Gastrocnemius medialis (tissue), 4 donors: ENCODE measurements around the gene KLC4. TPM values are rescaled to one million over a fixed set of nuclear protein-coding genes. Genes with fewer than 3 reads are reported as not detected.
A peak's percentile ranks its signal among the peaks of the same experiment; 100 is the strongest.

Experiments used
- ATAC-seq, 2 donors: fragments of 150-250 bp; one replicate each; pipeline ENCODE4 v1.9.1; 2016
- DNase-seq, 2 donors: peaks; one replicate each; pipeline ENCODE4 v3.0.0-alpha.2; 2019
- H3K27ac ChIP-seq, 4 donors: fragments of 200-600 bp; sonication (generic); 1 replicate in 1 of 4; 2 replicates in 3 of 4; pipeline ENCODE4 v1.5.1; 2016 to 2018; ENCODE audit warnings: mild to moderate bottlenecking in 2 of 4, moderate library complexity in 1 of 4
- H3K27me3 ChIP-seq, 3 donors: fragments of 200-600 bp; sonication (generic) in 2 of 3; 1 replicate in 1 of 3; 2 replicates in 2 of 3; pipeline versions ENCODE4 v1.5.1 to v1.6.0; 2016 to 2019; ENCODE audit warnings: mild to moderate bottlenecking in 1 of 3, moderate library complexity in 1 of 3
- H3K36me3 ChIP-seq, 2 donors: fragments of 200-600 bp; sonication (generic) in 1 of 2; one replicate each; pipeline ENCODE4 v1.5.1; 2017 to 2018
- H3K4me1 ChIP-seq, 2 donors: fragments of 200-600 bp; sonication (generic) in 1 of 2; one replicate each; pipeline ENCODE4 v1.5.1; 2016 to 2017; ENCODE audit warnings: mild to moderate bottlenecking in 2 of 2
- H3K4me3 ChIP-seq, 4 donors: fragments of 200-600 bp; sonication (generic) in 3 of 4; 1 replicate in 1 of 4; 2 replicates in 3 of 4; pipeline ENCODE4 v1.5.1; 2016 to 2019; ENCODE audit warnings: mild to moderate bottlenecking in 2 of 4
- H3K9me3 ChIP-seq, 3 donors: fragments of 200-600 bp; sonication (generic) in 2 of 3; 1 replicate in 1 of 3; 2 replicates in 2 of 3; pipeline ENCODE4 v1.5.1; 2016 to 2019
- CTCF ChIP-seq, 5 experiments: fragments of 450-650 bp in 3 of 5; fragments of 200-600 bp in 2 of 5; sonication (generic) in 2 of 5; IDR thresholded peaks in 4 of 5; conservative IDR thresholded peaks in 1 of 5; 1 replicate in 4 of 5; 2 replicates in 1 of 5; pipeline ENCODE4 v1.5.1; 2016 to 2019; ENCODE audit warnings: antibody characterized with exemption in 5 of 5, mild to moderate bottlenecking in 3 of 5, moderate library complexity in 3 of 5
- POLR2A ChIP-seq, 2 donors: fragments of 450-650 bp; IDR thresholded peaks; one replicate each; pipeline ENCODE4 v1.6.1; 2017; ENCODE audit warnings: antibody characterized with exemption in 2 of 2, mild to moderate bottlenecking in 2 of 2, moderate library complexity in 2 of 2
- in situ Hi-C, 4 donors: fragments of 200-750 bp; cut with MboI; loops; one replicate each; pipeline versions ENCODE4 v1.15.0 to v1.8.0; 2017; ENCODE audit warnings: low sequenced_read_pairs in 4 of 4
- intact Hi-C: fragments of 100-400 bp; cut with DNase I; formaldehyde crosslinking; loops from one replicate; pipeline ENCODE4 v1.15.1; 2023; ENCODE audit warnings: low total_unique reads
- total RNA-seq, 4 donors: library from RNA; depleted of rRNA; stranded (reverse); fragments of >200 nt; gene quantifications; one replicate each; pipeline versions ENCODE4 v1.1.0 to v1.2.3, GENCODE V29; 2016

Gene KLC4
- total RNA-seq, 4 donors from 2014 or later, result 12.2 to 19.3 (median 14.6) TPM

GRCh38 chr6:43019152-43019551, 40.3 kb upstream of the KLC4 start:
- peak overlapping the region; percentile 95 to 98 (median 98) for H3K27ac ChIP-seq
- intact Hi-C loops, result loop anchor here (10.0 kb wide), 2 partner anchors 804 to 1284 kb away; partner anchors contain the start of genes MRPS10 and TFEB
- no peaks in the 10 kb centered on the region for H3K27me3 ChIP-seq
- TF ChIP-seq POLR2A (IDR thresholded peaks at IDR 0.05), result no peak
- TF ChIP-seq CTCF (IDR thresholded peaks at IDR 0.05 in 4 of 5, conservative IDR thresholded peaks at IDR 0.05 in 1 of 5), result no peak
- DNase-seq (peak in 1 of 2 donors; percentile 38), ATAC-seq (peak in 1 of 2 donors; percentile 5)
- no peaks in the 10 kb centered on the region for H3K9me3 ChIP-seq
- in situ Hi-C loops, result loop anchor here in 1 of 4 donors (10.0 kb wide), 1 partner anchor 454 kb away; the partner anchor contains the start of gene UBR2
- peaks cover 0 to 34% of the 10 kb centered on the region in 2 donors for H3K36me3 ChIP-seq
- H3K4me3 ChIP-seq, result no peak overlapping the region
- peaks cover 86 to 89% of the 10 kb centered on the region in 2 donors for H3K4me1 ChIP-seq

GRCh38 chr6:43020052-43020705, 39.3 kb upstream of the KLC4 start:
- Histone ChIP-seq H3K9me3 (no peaks in the 10 kb centered on the region), H3K4me1 (peaks cover 89 to 91% of the 10 kb centered on the region in 2 donors), H3K27me3 (no peaks in the 10 kb centered on the region), H3K36me3 (peaks cover 0 to 44% of the 10 kb centered on the region in 2 donors), H3K4me3 (no peak overlapping the region), H3K27ac (peak overlapping the region; percentile 95 to 98 (median 98))
- in situ Hi-C loops (no loop called here), intact Hi-C loops (no loop called here)
- DNase-seq (no peak), ATAC-seq (no peak)
- TF ChIP-seq CTCF (IDR thresholded peaks at IDR 0.05 in 4 of 5, conservative IDR thresholded peaks at IDR 0.05 in 1 of 5) (no peak), POLR2A (IDR thresholded peaks at IDR 0.05) (no peak)

GRCh38 chr6:43020847-43021246, 38.6 kb upstream of the KLC4 start:
- Histone ChIP-seq H3K4me1 (peaks cover 85 to 87% of the 10 kb centered on the region in 2 donors), H3K36me3 (peaks cover 0 to 45% of the 10 kb centered on the region in 2 donors), H3K27me3 (no peaks in the 10 kb centered on the region), H3K4me3 (peak overlapping the region; percentile 65 to 93 (median 84)), H3K9me3 (no peaks in the 10 kb centered on the region), H3K27ac (peak overlapping the region; percentile 95 to 98 (median 98))
- TF ChIP-seq CTCF (IDR thresholded peaks at IDR 0.05 in 4 of 5, conservative IDR thresholded peaks at IDR 0.05 in 1 of 5) (no peak), POLR2A (IDR thresholded peaks at IDR 0.05) (no peak)
- ATAC-seq, result peak; percentile 1 to 15
- in situ Hi-C loops, result no loop called here
- DNase-seq, result peak in 1 of 2 donors; percentile 40
- intact Hi-C loops, result no loop called here

GRCh38 chr6:43021270-43022047, 38.0 kb upstream of the KLC4 start, which contains the start of gene RRP36:
Gene RRP36, plus strand, starts transcription at chr6:43021623. Its CDS starts 32 bp downstream, at chr6:43021655.
- H3K4me3 ChIP-seq, result peak within 1 kb of the TSS; percentile 65 to 93 (median 84)
- in situ Hi-C loops, result no loop called here
- DNase-seq, result peak; percentile 67 to 93
- H3K4me1 ChIP-seq, result peaks cover 85 to 87% of the 10 kb centered on the region in 2 donors
- no peaks in the 10 kb centered on the region for H3K27me3 ChIP-seq
- no peaks in the 10 kb centered on the region for H3K9me3 ChIP-seq
- ATAC-seq, result peak; percentile 76 to 84
- H3K27ac ChIP-seq, result peak within 1 kb of the TSS; percentile 95 to 98 (median 98)
- peaks cover 0 to 45% of the 10 kb centered on the region in 2 donors for H3K36me3 ChIP-seq
- TF ChIP-seq POLR2A (IDR thresholded peaks at IDR 0.05) (peak; percentile 37 to 74), CTCF (IDR thresholded peaks at IDR 0.05 in 4 of 5, conservative IDR thresholded peaks at IDR 0.05 in 1 of 5) (no peak)
- intact Hi-C loops, result no loop called here
